K562 (cell line): ENCODE data around the gene PKD1. TPM values are rescaled to one million over a fixed set of nuclear protein-coding genes. Genes with fewer than 3 reads are reported as not detected.
A peak's percentile ranks its signal among the peaks of the same experiment; 100 is the strongest.

Experiments used
- CREBBP ChIP-seq: IDR thresholded peaks from one replicate; pipeline ENCODE4 v1.6.1; 2012; ENCODE audit warnings: low read depth, mild to moderate bottlenecking, control low read depth, inconsistent platforms, low read length
- DLX4 ChIP-seq: fragments of 250-450 bp; sonication (Bioruptor Pico); IDR thresholded peaks from 2 replicates; pipeline ENCODE4 v1.6.1; 2021; ENCODE audit warnings: mild to moderate bottlenecking
- ESRRB ChIP-seq: fragments of 250-450 bp; sonication (Bioruptor Pico); IDR thresholded peaks from 2 replicates; pipeline ENCODE4 v1.5.0; 2020; ENCODE audit warnings: mild to moderate bottlenecking, moderate library complexity, borderline replicate concordance
- ETV5 ChIP-seq: sonication (generic); formaldehyde crosslinking; IDR thresholded peaks from 2 replicates; pipeline ENCODE4 v1.4.0; 2020; ENCODE audit warnings: low read depth, mild to moderate bottlenecking, missing genetic modification reagents
- GTF3C2 ChIP-seq: IDR thresholded peaks from 3 replicates; pipeline ENCODE4 v1.6.1; 2011; ENCODE audit warnings: borderline replicate concordance, mild to moderate bottlenecking, moderate library complexity; ENCODE audit not compliant: insufficient read length; ENCODE audit errors: extremely low read depth
- HNRNPL ChIP-seq: fragments of 200-400 bp; formaldehyde crosslinking; IDR thresholded peaks from 2 replicates; pipeline ENCODE4 v1.6.1; 2017; ENCODE audit warnings: low read depth, mild to moderate bottlenecking, low read length
- IRF9 ChIP-seq: fragments of 450-650 bp; IDR thresholded peaks from 2 replicates; pipeline ENCODE4 v1.6.1; 2016; ENCODE audit warnings: missing biosample characterization, missing genetic modification characterization
- MNT ChIP-seq, 2 experiments: fragments of 450-650 bp; conservative IDR thresholded peaks; 2 replicates each; pipeline ENCODE4 v1.6.1; 2017; ENCODE audit warnings: mild to moderate bottlenecking in 2 of 2, moderate library complexity in 2 of 2
- NCOA6 ChIP-seq: fragments of 450-650 bp; IDR thresholded peaks from 2 replicates; pipeline ENCODE4 v1.6.1; 2017; ENCODE audit warnings: mild to moderate bottlenecking
- PHTF2 ChIP-seq: fragments of 250-450 bp; sonication (Bioruptor Pico); IDR thresholded peaks from 2 replicates; pipeline ENCODE4 v1.5.0; 2021; ENCODE audit warnings: mild to moderate bottlenecking
- RBM14 ChIP-seq: fragments of 200-400 bp; formaldehyde crosslinking; IDR thresholded peaks from 2 replicates; pipeline ENCODE4 v1.6.1; 2018; ENCODE audit warnings: low read depth, mild to moderate bottlenecking, low read length, moderate library complexity, borderline replicate concordance; ENCODE audit not compliant: insufficient read depth
- RUNX1 ChIP-seq: sonication (generic); IDR thresholded peaks from 2 replicates; pipeline ENCODE4 v1.6.1; 2016; ENCODE audit warnings: antibody characterized with exemption, low read depth
- SAFB ChIP-seq: fragments of 200-400 bp; formaldehyde crosslinking; IDR thresholded peaks from 2 replicates; pipeline ENCODE4 v1.6.1; 2017; ENCODE audit warnings: low read depth, low read length, borderline replicate concordance
- STAT5B ChIP-seq: fragments of 250-450 bp; sonication (Bioruptor Pico); IDR thresholded peaks from 2 replicates; pipeline ENCODE4 v1.8.0; 2021; ENCODE audit warnings: mild to moderate bottlenecking, inconsistent platforms
- TRIM28 ChIP-seq: fragments of 450-650 bp; IDR thresholded peaks from 2 replicates; pipeline ENCODE4 v1.6.1; 2017
- ZKSCAN3 ChIP-seq: fragments of 250-450 bp; sonication (Bioruptor Pico); IDR thresholded peaks from 2 replicates; pipeline ENCODE4 v1.4.0; 2020
- polyA plus RNA-seq, 8 experiments: library from polyadenylated mRNA; depleted of rRNA in 4 of 8; stranded (reverse) in 5 of 8; unstranded in 3 of 8; fragments of >200 nt; fragmentation: Nextera tagmentation in 2 of 8; fragmentation: Illumina TruSeq in 1 of 8; extraction: Ambion mirVana in 2 of 8; extraction: Trizol in 1 of 8; gene quantifications; 2 replicates each; pipeline versions ENCODE4 v1.2.1 to v1.2.3, GENCODE V29; 2011 to 2014; ENCODE audit warnings: inconsistent platforms in 1 of 8, missing spikeins in 1 of 8
- total RNA-seq, 7 experiments: library from RNA; depleted of rRNA in 6 of 7; stranded (reverse); fragments of >200 nt in 6 of 7; fragmentation: Illumina TruSeq in 2 of 7; extraction: Trizol in 2 of 7; gene quantifications; 2 replicates each; pipeline versions ENCODE4 v1.2.1 to v1.2.3, GENCODE V29; 2011 to 2021; ENCODE audit warnings: low replicate concordance in 1 of 7
- TF ChIP-seq, protein P1 (sequence below): fragments of 450-650 bp; IDR thresholded peaks from 2 replicates; pipeline ENCODE4 v1.6.1; 2017; ENCODE audit warnings: mild to moderate bottlenecking, moderate library complexity
- TF ChIP-seq, protein P2 (sequence below): fragments of 250-450 bp; sonication (Bioruptor Pico); IDR thresholded peaks from 2 replicates; pipeline ENCODE4 v1.9.0; 2021; ENCODE audit warnings: mild to moderate bottlenecking, inconsistent platforms

The PKD1 gene
- total and polyA plus RNA-seq, 9 of the 15 experiments (the other 6 are each of a cell fraction or from before 2014, with no cell fraction given): 0.23 to 93.5 (median 12.6) TPM

DNA sequence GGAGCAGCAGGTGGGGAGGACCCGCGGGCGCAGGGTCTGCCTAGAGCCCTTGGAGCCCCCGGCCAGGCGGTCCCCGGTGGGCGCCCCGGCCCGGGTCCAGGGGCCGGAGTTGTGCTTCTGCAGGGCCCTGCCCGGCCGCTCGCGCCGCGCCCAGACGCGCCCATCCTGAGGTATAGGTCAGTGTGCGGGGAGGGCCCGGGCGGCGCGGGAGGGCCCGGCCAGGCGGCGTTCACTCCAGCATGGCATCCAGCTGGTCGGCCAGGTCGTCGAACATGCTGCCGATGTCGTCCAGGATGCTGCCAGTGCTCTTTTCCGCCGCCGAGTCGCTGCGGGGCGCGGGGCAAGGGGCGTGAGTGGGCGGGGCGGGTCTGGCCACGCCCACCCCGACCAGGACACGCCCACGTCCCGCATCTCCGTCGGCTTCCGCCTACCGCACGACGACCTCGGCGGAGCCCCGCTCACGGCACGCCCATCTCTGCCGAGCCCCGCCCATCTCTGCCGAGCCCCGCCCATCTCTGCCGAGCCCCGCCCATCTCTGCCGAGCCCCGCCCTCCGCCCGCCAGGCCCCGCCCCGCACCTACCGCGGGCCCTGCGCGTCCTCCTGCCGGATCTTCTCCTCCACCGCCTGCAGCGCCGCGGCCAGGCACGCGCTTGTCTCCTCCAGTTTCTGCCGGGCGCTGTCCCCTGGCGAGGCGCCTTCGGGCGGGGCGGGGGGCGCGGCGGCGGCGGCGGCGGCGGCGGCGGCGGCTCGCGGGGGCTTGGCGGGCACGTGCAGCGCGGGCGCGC lies 42.8 kb upstream of the PKD1 start (continued):
- TF ChIP-seq MNT (conservative IDR thresholded peaks at IDR 0.05) (no peak), HNRNPL (peak; percentile 28; the same call in 1 of the 2 replicates), ESRRB (CRISPR knock-in tag) (no peak), PHTF2 (CRISPR knock-in tag) (no peak), CREBBP (no peak), ZKSCAN3 (CRISPR knock-in tag) (no peak), ETV5 (CRISPR knock-in tag) (no peak), RBM14 (no peak), TRIM28 (no peak), SAFB (no peak), DLX4 (no peak), RUNX1 (no peak), NCOA6 (no peak), GTF3C2 (no peak), IRF9 (tag) (no peak), STAT5B (no peak)
- TF ChIP-seq, protein P1, sequence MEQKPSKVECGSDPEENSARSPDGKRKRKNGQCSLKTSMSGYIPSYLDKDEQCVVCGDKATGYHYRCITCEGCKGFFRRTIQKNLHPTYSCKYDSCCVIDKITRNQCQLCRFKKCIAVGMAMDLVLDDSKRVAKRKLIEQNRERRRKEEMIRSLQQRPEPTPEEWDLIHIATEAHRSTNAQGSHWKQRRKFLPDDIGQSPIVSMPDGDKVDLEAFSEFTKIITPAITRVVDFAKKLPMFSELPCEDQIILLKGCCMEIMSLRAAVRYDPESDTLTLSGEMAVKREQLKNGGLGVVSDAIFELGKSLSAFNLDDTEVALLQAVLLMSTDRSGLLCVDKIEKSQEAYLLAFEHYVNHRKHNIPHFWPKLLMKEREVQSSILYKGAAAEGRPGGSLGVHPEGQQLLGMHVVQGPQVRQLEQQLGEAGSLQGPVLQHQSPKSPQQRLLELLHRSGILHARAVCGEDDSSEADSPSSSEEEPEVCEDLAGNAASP: no peak
- TF ChIP-seq, protein P2, sequence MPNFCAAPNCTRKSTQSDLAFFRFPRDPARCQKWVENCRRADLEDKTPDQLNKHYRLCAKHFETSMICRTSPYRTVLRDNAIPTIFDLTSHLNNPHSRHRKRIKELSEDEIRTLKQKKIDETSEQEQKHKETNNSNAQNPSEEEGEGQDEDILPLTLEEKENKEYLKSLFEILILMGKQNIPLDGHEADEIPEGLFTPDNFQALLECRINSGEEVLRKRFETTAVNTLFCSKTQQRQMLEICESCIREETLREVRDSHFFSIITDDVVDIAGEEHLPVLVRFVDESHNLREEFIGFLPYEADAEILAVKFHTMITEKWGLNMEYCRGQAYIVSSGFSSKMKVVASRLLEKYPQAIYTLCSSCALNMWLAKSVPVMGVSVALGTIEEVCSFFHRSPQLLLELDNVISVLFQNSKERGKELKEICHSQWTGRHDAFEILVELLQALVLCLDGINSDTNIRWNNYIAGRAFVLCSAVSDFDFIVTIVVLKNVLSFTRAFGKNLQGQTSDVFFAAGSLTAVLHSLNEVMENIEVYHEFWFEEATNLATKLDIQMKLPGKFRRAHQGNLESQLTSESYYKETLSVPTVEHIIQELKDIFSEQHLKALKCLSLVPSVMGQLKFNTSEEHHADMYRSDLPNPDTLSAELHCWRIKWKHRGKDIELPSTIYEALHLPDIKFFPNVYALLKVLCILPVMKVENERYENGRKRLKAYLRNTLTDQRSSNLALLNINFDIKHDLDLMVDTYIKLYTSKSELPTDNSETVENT: peak; percentile 45; the same call in 1 of the 2 replicates
